Measurements from ENCODE around the gene BAG3. TPM values are rescaled to one million over a fixed set of nuclear protein-coding genes. Genes with fewer than 3 reads are reported as not detected.
A peak's percentile ranks its signal among the peaks of the same experiment; 100 is the strongest.

The BAG3 gene
- total RNA-seq, 4 donors from 2014 or later, result 23.8 to 38.4 (median 32.0) TPM

- peaks cover 0 to 79% (median 14%) of the 10 kb centered on the region in 3 donors for H3K36me3 ChIP-seq
- no peaks in the 10 kb centered on the region for H3K9me3 ChIP-seq
- 65 to 84% methylated on average over 6 to 9 of the region's 9 CpGs for WGBS, 2 donors
- no peak overlapping the region for H3K4me3 ChIP-seq
- no peak overlapping the region for H3K27ac ChIP-seq
- no peak for DNase-seq (ENCODE audit: low spot score in 2 of 2)
- H3K27me3 ChIP-seq, result no peaks in the 10 kb centered on the region
- peaks cover 0 to 12% (median 3%) of the 10 kb centered on the region in 4 donors for H3K4me1 ChIP-seq
- TF ChIP-seq POLR2A (IDR thresholded peaks at IDR 0.05) (no peak), CTCF (IDR thresholded peaks at IDR 0.05) (no peak), EP300 (IDR thresholded peaks at IDR 0.05) (no peak)
These were observed 24.4 kb downstream of the BAG3 start for GRCh38 chr10:119675483-119676170.

DNA sequence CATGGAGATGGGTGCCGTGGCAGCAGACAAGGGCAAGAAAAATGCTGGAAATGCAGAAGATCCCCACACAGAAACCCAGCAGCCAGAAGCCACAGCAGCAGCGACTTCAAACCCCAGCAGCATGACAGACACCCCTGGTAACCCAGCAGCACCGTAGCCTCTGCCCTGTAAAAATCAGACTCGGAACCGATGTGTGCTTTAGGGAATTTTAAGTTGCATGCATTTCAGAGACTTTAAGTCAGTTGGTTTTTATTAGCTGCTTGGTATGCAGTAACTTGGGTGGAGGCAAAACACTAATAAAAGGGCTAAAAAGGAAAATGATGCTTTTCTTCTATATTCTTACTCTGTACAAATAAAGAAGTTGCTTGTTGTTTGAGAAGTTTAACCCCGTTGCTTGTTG lies 25.9 kb downstream of the BAG3 start:
- Histone ChIP-seq H3K27me3 (no peaks in the 10 kb centered on the region), H3K9me3 (no peaks in the 10 kb centered on the region), H3K4me1 (peaks cover 0 to 25% (median 9%) of the 10 kb centered on the region in 4 donors), H3K27ac (no peak overlapping the region), H3K36me3 (peaks cover 0 to 64% (median 10%) of the 10 kb centered on the region in 3 donors), H3K4me3 (no peak overlapping the region)
- DNase-seq (ENCODE audit: low spot score in 2 of 2), result no peak
- 73 to 76% methylated on average over 6 of the region's 6 CpGs for WGBS, 2 donors
- no peak for TF ChIP-seq POLR2A (IDR thresholded peaks at IDR 0.05)
- TF ChIP-seq CTCF (IDR thresholded peaks at IDR 0.05), result no peak
- TF ChIP-seq EP300 (IDR thresholded peaks at IDR 0.05), result no peak

DNA sequence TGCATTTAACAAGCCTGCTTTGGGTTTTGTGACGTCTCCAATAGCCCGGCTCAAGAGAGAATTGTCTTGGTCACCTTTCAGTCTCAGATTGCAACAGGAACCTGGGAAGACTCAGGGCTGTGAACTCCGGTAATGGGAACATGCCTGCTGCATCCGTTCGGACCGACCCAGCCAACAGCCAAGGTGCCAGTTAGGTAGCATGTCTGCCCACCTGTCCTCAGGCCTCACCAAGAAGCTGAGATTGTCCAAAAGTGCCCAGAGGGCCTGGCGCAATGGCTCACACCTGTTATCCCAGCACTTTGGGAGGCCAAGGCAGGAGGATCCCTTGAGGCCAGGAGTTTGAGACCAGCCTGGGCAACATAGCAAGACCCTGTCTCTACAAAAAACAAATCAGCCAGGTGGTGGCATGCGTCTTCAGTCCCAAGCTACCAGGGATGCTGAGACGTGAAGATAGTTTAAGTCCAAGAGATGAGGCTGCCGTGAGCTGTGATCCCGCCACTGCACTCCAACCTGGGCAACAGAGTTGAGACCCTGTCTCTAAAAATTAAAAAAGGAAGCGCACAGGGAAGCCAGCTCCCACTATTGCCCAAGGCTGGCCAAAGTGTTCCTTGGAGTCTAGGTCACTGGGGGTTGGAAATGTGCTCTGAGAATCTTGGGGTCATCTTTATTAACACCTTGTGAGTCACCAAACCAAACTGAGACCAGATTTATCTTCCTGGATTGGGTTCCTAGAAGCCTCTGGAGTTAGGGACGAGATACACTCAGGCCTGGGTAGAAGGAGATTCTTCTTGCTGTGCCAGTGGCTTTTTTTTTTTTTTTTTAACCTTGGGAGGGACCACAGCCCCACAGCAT lies 26.9 kb downstream of the BAG3 start:
- H3K4me1 ChIP-seq, result peaks cover 0 to 29% (median 9%) of the 10 kb centered on the region in 4 donors
- H3K27ac ChIP-seq, result peak overlapping the region in 1 of 4 donors; percentile 28
- H3K9me3 ChIP-seq, result no peaks in the 10 kb centered on the region
- no peak for DNase-seq (ENCODE audit: low spot score in 2 of 2)
- WGBS, 2 donors, result 93 to 94% methylated on average over 13 of the region's 13 CpGs
- no peaks in the 10 kb centered on the region for H3K27me3 ChIP-seq
- TF ChIP-seq CTCF (IDR thresholded peaks at IDR 0.05) (no peak), EP300 (IDR thresholded peaks at IDR 0.05) (no peak), POLR2A (IDR thresholded peaks at IDR 0.05) (no peak)
- peaks cover 0 to 54% (median 5%) of the 10 kb centered on the region in 3 donors for H3K36me3 ChIP-seq
- no peak overlapping the region for H3K4me3 ChIP-seq

- no peaks in the 10 kb centered on the region for H3K9me3 ChIP-seq
- DNase-seq (ENCODE audit: low spot score in 2 of 2), result no peak
- H3K4me3 ChIP-seq, result no peak overlapping the region
- H3K4me1 ChIP-seq, result peaks cover 0 to 29% (median 9%) of the 10 kb centered on the region in 4 donors
- H3K27ac ChIP-seq, result no peak overlapping the region
- 87 to 94% methylated on average over 7 of the region's 7 CpGs for WGBS, 2 donors
- TF ChIP-seq EP300 (IDR thresholded peaks at IDR 0.05), result no peak
- no peak for TF ChIP-seq CTCF (IDR thresholded peaks at IDR 0.05)
- no peak for TF ChIP-seq POLR2A (IDR thresholded peaks at IDR 0.05)
- H3K27me3 ChIP-seq, result no peaks in the 10 kb centered on the region
- H3K36me3 ChIP-seq, result peaks cover 0 to 41% (median 0%) of the 10 kb centered on the region in 3 donors
These were observed 28.3 kb downstream of the BAG3 start for GRCh38 chr10:119679480-119679829.

DNA sequence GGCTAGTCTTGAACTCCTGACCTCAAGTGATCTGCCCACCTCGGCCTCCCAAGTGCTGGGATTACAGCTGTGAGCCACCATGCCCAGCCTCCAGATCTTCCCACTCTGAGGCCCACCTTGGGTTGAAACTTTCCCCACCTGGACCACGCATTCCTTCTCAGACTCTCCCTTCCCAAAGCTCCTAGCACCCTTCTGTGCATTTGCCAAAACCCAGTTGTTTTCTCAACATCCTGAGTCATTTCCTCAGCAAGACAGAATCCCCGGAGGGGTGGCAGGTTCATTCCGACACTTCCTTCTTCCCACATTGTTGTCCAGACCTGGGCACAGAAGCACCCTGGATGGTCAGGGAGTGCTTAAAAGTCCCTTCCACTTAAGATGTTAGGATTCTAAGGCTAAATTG lies 28.9 kb downstream of the BAG3 start:
- peaks cover 0 to 35% (median 0%) of the 10 kb centered on the region in 3 donors for H3K36me3 ChIP-seq
- H3K4me1 ChIP-seq, result peaks cover 0 to 29% (median 9%) of the 10 kb centered on the region in 4 donors
- H3K9me3 ChIP-seq, result no peaks in the 10 kb centered on the region
- H3K4me3 ChIP-seq, result no peak overlapping the region
- TF ChIP-seq POLR2A (IDR thresholded peaks at IDR 0.05) (no peak), EP300 (IDR thresholded peaks at IDR 0.05) (no peak), CTCF (IDR thresholded peaks at IDR 0.05) (no peak)
- peak overlapping the region in 2 of 4 donors; percentile 2 to 20 for H3K27ac ChIP-seq
- H3K27me3 ChIP-seq, result no peaks in the 10 kb centered on the region
- no peak for DNase-seq (ENCODE audit: low spot score in 2 of 2)
- 54 to 60% methylated on average over 4 of the region's 4 CpGs for WGBS, 2 donors

Measured in tibial nerve (tissue), 4 donors.